K562 (cell line): ENCODE measurements around the gene EYA2. TPM values are rescaled to one million over a fixed set of nuclear protein-coding genes. Genes with fewer than 3 reads are reported as not detected.

Experiments
- ATAC-seq: fragments of 200-7000 bp; cut with Tn5 transposase; 3 replicates; pipeline ENCODE4 v1.9.1; 2020; ENCODE audit warnings: moderate library complexity
- BruUV-seq: library from RNA; stranded (reverse); fragments of 400-500 nt; replicated peaks from 2 replicates; lab custom pipeline; 2021; lab: Mats Ljungman, UMichigan
- CTCF ChIA-PET: fragments of 300-600 bp; formaldehyde crosslinking; extraction: SDS; loops from one replicate; lab custom pipeline; 2021; ENCODE audit warnings: low intra/inter-chr PET ratio; lab: Yijun Ruan, JAX
- POLR2A ChIA-PET: fragments of 300-600, 350-650 bp; sonication (Branson Sonifier 250); formaldehyde crosslinking; extraction: SDS; loops from one replicate; lab custom pipeline; 2021; ENCODE audit warnings: antibody characterized with exemption, inconsistent platforms; lab: Yijun Ruan, JAX
- DNase-seq, 4 experiments: peaks; one replicate each; pipeline versions ENCODE4 v3.0.0 to v3.0.0-alpha.2; 2011 to 2018; ENCODE audit warnings: low spot score in 3 of 4, mixed read lengths in 3 of 4; ENCODE audit errors: extremely low read depth in 1 of 4
- FAIRE-seq: peaks from 2 replicates; lab custom pipeline; 2011; peaks lifted over from hg19 to GRCh38; lab: Jason Lieb, UNC
- H2AFZ ChIP-seq: 2 replicates; pipeline ENCODE4 v1.6.0; 2011; ENCODE audit warnings: low read depth, low read length, control low read depth, inconsistent platforms
- H3K27ac ChIP-seq: fragments of 200-600 bp; 3 replicates; pipeline ENCODE4 v1.8.0; 2011; ENCODE audit warnings: low read depth, mild to moderate bottlenecking, control low read depth, inconsistent platforms, low read length, moderate library complexity, mixed read lengths; ENCODE audit errors: extremely low read depth
- H3K27me3 ChIP-seq, 2 experiments: fragments of 300-600 bp in 1 of 2; 2 replicates in 1 of 2; 3 replicates in 1 of 2; pipeline versions ENCODE4 v1.6.0 to v1.8.0; 2011; ENCODE audit warnings: inconsistent platforms in 2 of 2, low read length in 2 of 2, mild to moderate bottlenecking in 1 of 2, mixed read lengths in 1 of 2, moderate library complexity in 1 of 2; ENCODE audit not compliant: control insufficient read depth in 2 of 2, insufficient read depth in 2 of 2
- H3K36me3 ChIP-seq: fragments of 300-600 bp; 3 replicates; pipeline ENCODE4 v1.8.0; 2011; ENCODE audit warnings: mild to moderate bottlenecking, low read length, inconsistent platforms; ENCODE audit not compliant: control insufficient read depth, insufficient read depth
- H3K4me1 ChIP-seq, 2 experiments: fragments of 200-600 bp in 1 of 2; replicated peaks in 1 of 2; 2 replicates in 1 of 2; 3 replicates in 1 of 2; pipeline versions ENCODE4 v1.5.1 to v1.8.0; 2011; ENCODE audit warnings: inconsistent platforms in 2 of 2, low read length in 2 of 2, mild to moderate bottlenecking in 1 of 2, mixed read lengths in 1 of 2, moderate library complexity in 1 of 2; ENCODE audit not compliant: control insufficient read depth in 2 of 2, insufficient read depth in 2 of 2
- H3K4me2 ChIP-seq: 2 replicates; pipeline ENCODE4 v1.6.1; 2011; ENCODE audit warnings: low read length, control low read depth, inconsistent platforms, mixed read lengths; ENCODE audit not compliant: insufficient read depth
- H3K4me3 ChIP-seq: fragments of 200-600 bp; sonication (generic), shearing (Covaris generic); 2 replicates; pipeline ENCODE4 v1.5.1; 2016; ENCODE audit warnings: control low read depth, inconsistent platforms
- H3K79me2 ChIP-seq: fragments of 200-600 bp; 3 replicates; pipeline ENCODE4 v1.8.0; 2011; ENCODE audit warnings: low read length, inconsistent platforms; ENCODE audit not compliant: control insufficient read depth, insufficient read depth
- H3K9ac ChIP-seq, 2 experiments: 2 replicates each; pipeline versions ENCODE4 v1.6.0 to v1.6.1; 2011; ENCODE audit warnings: low read depth in 2 of 2, low read length in 2 of 2, control low read depth in 1 of 2, inconsistent platforms in 1 of 2, mild to moderate bottlenecking in 1 of 2, mixed read lengths in 1 of 2; ENCODE audit not compliant: insufficient read depth in 1 of 2
- H3K9me1 ChIP-seq: one replicate; pipeline ENCODE4 v1.6.0; 2011; ENCODE audit warnings: inconsistent platforms, mild to moderate bottlenecking, low read length, moderate library complexity; ENCODE audit not compliant: control insufficient read depth, insufficient read depth
- H3K9me3 ChIP-seq: replicated peaks from 2 replicates; pipeline ENCODE4 v1.5.1; 2011; ENCODE audit warnings: low read depth, low read length, inconsistent platforms; ENCODE audit not compliant: control insufficient read depth, insufficient read depth
- H4K20me1 ChIP-seq: replicated peaks from 2 replicates; pipeline ENCODE4 v1.6.1; 2011; ENCODE audit warnings: low read length, inconsistent platforms, mixed read lengths; ENCODE audit not compliant: control insufficient read depth, insufficient read depth
- CTBP1 ChIP-seq: fragments of 450-650 bp; IDR thresholded peaks from 2 replicates; pipeline ENCODE4 v1.6.1; 2016; ENCODE audit warnings: borderline replicate concordance
- HDAC1 ChIP-seq, 2 experiments: fragments of 450-650 bp; IDR thresholded peaks; 2 replicates each; pipeline ENCODE4 v1.6.1; 2016 to 2017; ENCODE audit warnings: inconsistent platforms in 1 of 2, mild to moderate bottlenecking in 1 of 2, moderate library complexity in 1 of 2
- NR3C1 ChIP-seq: sonication (generic); formaldehyde crosslinking; IDR thresholded peaks from 2 replicates; pipeline ENCODE4 v1.8.1; 2022; ENCODE audit warnings: missing genetic modification reagents
- POLR3A ChIP-seq: IDR thresholded peaks from 2 replicates; pipeline ENCODE4 v1.6.1; 2011; ENCODE audit warnings: borderline replicate concordance, mild to moderate bottlenecking, moderate library complexity; ENCODE audit not compliant: insufficient read length, insufficient read depth; ENCODE audit errors: extremely low read depth
- RB1 ChIP-seq: fragments of 450-650 bp; IDR thresholded peaks from 2 replicates; pipeline ENCODE4 v1.6.1; 2017; ENCODE audit warnings: low read depth, mild to moderate bottlenecking
- RREB1 ChIP-seq: fragments of 250-450 bp; sonication (Bioruptor Pico); IDR thresholded peaks from 2 replicates; pipeline ENCODE4 v1.4.0; 2020
- SETDB1 ChIP-seq: IDR thresholded peaks from one replicate; pipeline ENCODE4 v1.6.1; 2012; ENCODE audit warnings: low read length, control low read depth, inconsistent platforms
- SMAD4 ChIP-seq: fragments of 250-450 bp; sonication (Bioruptor Pico); conservative IDR thresholded peaks from 2 replicates; pipeline ENCODE4 v1.8.0; 2021; ENCODE audit warnings: inconsistent platforms, mild to moderate bottlenecking, moderate library complexity
- TCF7L2 ChIP-seq: fragments of 150-350 bp; IDR thresholded peaks from 2 replicates; pipeline ENCODE4 v1.6.1; 2016; ENCODE audit warnings: low read depth, mild to moderate bottlenecking, low read length, moderate library complexity
- TRIM24 ChIP-seq, 2 experiments: fragments of 450-650 bp; IDR thresholded peaks; 2 replicates each; pipeline ENCODE4 v1.6.1; 2016
- ZNF175 ChIP-seq: fragments of 200-800 bp; sonication (Bioruptor generic); IDR thresholded peaks from 2 replicates; pipeline ENCODE4 v1.6.1; 2016; ENCODE audit warnings: low read depth, mild to moderate bottlenecking, missing genetic modification characterization, missing compliant biosample characterization
- ZNF212 ChIP-seq: fragments of 450-650 bp; formaldehyde crosslinking; IDR thresholded peaks from 2 replicates; pipeline ENCODE4 v1.4.0; 2020; ENCODE audit warnings: mild to moderate bottlenecking
- ZNF354B ChIP-seq: fragments of 250-450 bp; sonication (Bioruptor Pico); IDR thresholded peaks from 2 replicates; pipeline ENCODE4 v1.4.0; 2020
- ZNF644 ChIP-seq: fragments of 200-800 bp; sonication (Bioruptor generic); IDR thresholded peaks from 2 replicates; pipeline ENCODE4 v1.6.1; 2016; ENCODE audit warnings: low read depth, missing genetic modification characterization, missing compliant biosample characterization
- WGBS: fragments of 100-300 bp; shearing (Covaris generic); methylation state at CpG from one replicate; pipeline ENCODE4 v1.1.6; 2016; ENCODE audit warnings: low coverage, mixed read lengths; ENCODE audit not compliant: insufficient coverage; ENCODE audit errors: missing lambda C conversion rate; 5-methylcytosine and 5-hydroxymethylcytosine counted together
- in situ Hi-C: fragments of 300-500 bp; cut with MboI; formaldehyde crosslinking; loops from 4 replicates; pipeline ENCODE4 v1.15.0; 2018; ENCODE audit warnings: inconsistent platforms, mixed read lengths
- intact Hi-C: fragments of 100-400 bp; cut with micrococcal nuclease; formaldehyde crosslinking; loops from 2 replicates; pipeline ENCODE4 v1.14.2; 2022
- polyA plus RNA-seq, 8 experiments: library from polyadenylated mRNA; depleted of rRNA in 4 of 8; stranded (reverse) in 5 of 8; unstranded in 3 of 8; fragments of >200 nt; fragmentation: Nextera tagmentation in 2 of 8; fragmentation: Illumina TruSeq in 1 of 8; extraction: Ambion mirVana in 2 of 8; extraction: Trizol in 1 of 8; gene quantifications; 2 replicates each; pipeline versions ENCODE4 v1.2.1 to v1.2.3, GENCODE V29; 2011 to 2014; ENCODE audit warnings: inconsistent platforms in 1 of 8, missing spikeins in 1 of 8
- total RNA-seq, 7 experiments: library from RNA; depleted of rRNA in 6 of 7; stranded (reverse); fragments of >200 nt in 6 of 7; fragmentation: Illumina TruSeq in 2 of 7; extraction: Trizol in 2 of 7; gene quantifications; 2 replicates each; pipeline versions ENCODE4 v1.2.1 to v1.2.3, GENCODE V29; 2011 to 2021; ENCODE audit warnings: low replicate concordance in 1 of 7

Gene EYA2
- total and polyA plus RNA-seq, 9 of the 15 experiments (the other 6 are each of a cell fraction or from before 2014, with no cell fraction given): 0.03 TPM; not detected in 8

GRCh38 chr20:46857061-46857831 is 37.4 kb upstream of the EYA2 start:
- Histone ChIP-seq H4K20me1 (no peaks in the 10 kb centered on the region), H3K4me2 (no peak overlapping the region), H3K27me3 (peaks cover 4 to 9% of the 10 kb centered on the region in 2 experiments; a peak in 3 of 5 replicates), H3K9me3 (no peaks in the 10 kb centered on the region), H2AFZ (no peak overlapping the region), H3K9me1 (no peaks in the 10 kb centered on the region), H3K4me3 (no peak overlapping the region), H3K4me1 (no peaks in the 10 kb centered on the region), H3K79me2 (no peaks in the 10 kb centered on the region), H3K9ac (no peak overlapping the region), H3K27ac (no peak overlapping the region), H3K36me3 (no peaks in the 10 kb centered on the region)
- intact Hi-C loops (no loop called here), in situ Hi-C loops (no loop called here)
- ChIA-PET CTCF (no interaction called here), POLR2A (interaction anchor here (0.6 to 1.1 kb wide), 2 partner anchors 24 to 602 kb away, joined by 3 read pairs; no protein-coding TSS in a partner anchor)
- FAIRE-seq (no peak), DNase-seq (no peak), ATAC-seq (no peak)
- no TSS peak for BruUV-seq
- no peak for TF ChIP-seq ZNF212 (CRISPR knock-in tag)
- TF ChIP-seq RB1: no peak
- TF ChIP-seq SETDB1: no peak
- no peak for TF ChIP-seq ZNF175 (CRISPR knock-in tag)
- TF ChIP-seq TRIM24 (IDR thresholded peaks at IDR 0.05): no peak
- no peak for TF ChIP-seq POLR3A
- TF ChIP-seq ZNF644: no peak
- TF ChIP-seq RREB1 (CRISPR knock-in tag): no peak
- no peak for TF ChIP-seq NR3C1
- no peak for TF ChIP-seq SMAD4 (CRISPR knock-in tag)
- TF ChIP-seq HDAC1 (IDR thresholded peaks at IDR 0.05): no peak
- TF ChIP-seq TCF7L2: no peak
- no peak for TF ChIP-seq ZNF354B (CRISPR knock-in tag)
- TF ChIP-seq CTBP1: no peak
- 1% methylated on average over 6 of the region's 6 CpGs for WGBS
